ENCODE results near the gene ASTN2. TPM values are rescaled to one million over a fixed set of nuclear protein-coding genes. Genes with fewer than 3 reads are reported as not detected.

The ASTN2 gene
- total RNA-seq, 1 donor from 2014 or later = 13.6 TPM

DNA sequence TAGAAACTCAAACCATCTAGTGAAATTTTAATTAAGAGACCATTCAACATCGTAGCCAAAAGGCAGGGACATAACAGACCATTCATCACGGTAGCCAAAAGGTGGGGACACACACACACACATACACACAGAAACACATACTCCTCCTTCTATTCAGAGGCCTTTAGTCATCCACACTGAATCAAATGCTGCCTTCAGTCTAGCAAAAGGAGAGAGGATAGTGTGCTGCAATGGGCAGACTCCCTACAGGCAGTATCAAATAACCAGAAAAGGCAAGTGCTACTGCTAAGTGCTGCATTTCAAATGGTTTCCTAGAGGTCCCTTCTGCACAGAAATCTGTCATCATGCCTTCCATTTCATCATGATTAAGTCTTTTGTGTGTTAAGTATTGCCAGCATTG is 423.8 kb downstream of the ASTN2 start:
- Histone ChIP-seq H3K27me3 (ENCODE audit: insufficient read depth, low read length) (no peaks in the 10 kb centered on the region), H3K9me3 (ENCODE audit: insufficient read depth, low read depth, low read length) (no peaks in the 10 kb centered on the region), H4K20me1 (ENCODE audit: insufficient read depth, low read length) (no peaks in the 10 kb centered on the region), H3K79me2 (ENCODE audit: insufficient read depth, low read length) (no peaks in the 10 kb centered on the region), H3K4me2 (ENCODE audit: low read length) (no peak overlapping the region), H3K9ac (ENCODE audit: low read length) (no peak overlapping the region), H3K4me3 (ENCODE audit: insufficient read depth, low read depth, low read length) (no peak overlapping the region), H2AFZ (ENCODE audit: low read depth, low read length) (no peak overlapping the region), H3K4me1 (ENCODE audit: insufficient read depth, low read length) (no peaks in the 10 kb centered on the region), H3K27ac (ENCODE audit: low read depth, low read length) (no peak overlapping the region), H3K36me3 (ENCODE audit: insufficient read depth, low read length) (no peaks in the 10 kb centered on the region)
- no peaks in the 10 kb centered on the region for H3K9me3 Mint-ChIP-seq (ENCODE audit: unreplicated experiment)
- H3K27me3 Mint-ChIP-seq (ENCODE audit: low read depth, unreplicated experiment) = no peaks in the 10 kb centered on the region
- no peaks in the 10 kb centered on the region for H3K36me3 Mint-ChIP-seq (ENCODE audit: low read depth, unreplicated experiment)
- DNase-seq (ENCODE audit: low read depth) = no peak
- H3K4me3 Mint-ChIP-seq (ENCODE audit: unreplicated experiment) = no peak overlapping the region
- TF ChIP-seq EZH2 (IDR thresholded peaks at IDR 0.05; ENCODE audit: insufficient read depth, low read length) = no peak
- TF ChIP-seq, protein P1, sequence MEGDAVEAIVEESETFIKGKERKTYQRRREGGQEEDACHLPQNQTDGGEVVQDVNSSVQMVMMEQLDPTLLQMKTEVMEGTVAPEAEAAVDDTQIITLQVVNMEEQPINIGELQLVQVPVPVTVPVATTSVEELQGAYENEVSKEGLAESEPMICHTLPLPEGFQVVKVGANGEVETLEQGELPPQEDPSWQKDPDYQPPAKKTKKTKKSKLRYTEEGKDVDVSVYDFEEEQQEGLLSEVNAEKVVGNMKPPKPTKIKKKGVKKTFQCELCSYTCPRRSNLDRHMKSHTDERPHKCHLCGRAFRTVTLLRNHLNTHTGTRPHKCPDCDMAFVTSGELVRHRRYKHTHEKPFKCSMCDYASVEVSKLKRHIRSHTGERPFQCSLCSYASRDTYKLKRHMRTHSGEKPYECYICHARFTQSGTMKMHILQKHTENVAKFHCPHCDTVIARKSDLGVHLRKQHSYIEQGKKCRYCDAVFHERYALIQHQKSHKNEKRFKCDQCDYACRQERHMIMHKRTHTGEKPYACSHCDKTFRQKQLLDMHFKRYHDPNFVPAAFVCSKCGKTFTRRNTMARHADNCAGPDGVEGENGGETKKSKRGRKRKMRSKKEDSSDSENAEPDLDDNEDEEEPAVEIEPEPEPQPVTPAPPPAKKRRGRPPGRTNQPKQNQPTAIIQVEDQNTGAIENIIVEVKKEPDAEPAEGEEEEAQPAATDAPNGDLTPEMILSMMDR (IDR thresholded peaks at IDR 0.05; ENCODE audit: insufficient read depth, low read depth, low read length) = no peak
- H3K4me1 Mint-ChIP-seq (ENCODE audit: low read depth, unreplicated experiment) = peaks cover 6% of the 10 kb centered on the region
- H3K27ac Mint-ChIP-seq (ENCODE audit: unreplicated experiment) = no peak overlapping the region
- FAIRE-seq = no peak

DNA sequence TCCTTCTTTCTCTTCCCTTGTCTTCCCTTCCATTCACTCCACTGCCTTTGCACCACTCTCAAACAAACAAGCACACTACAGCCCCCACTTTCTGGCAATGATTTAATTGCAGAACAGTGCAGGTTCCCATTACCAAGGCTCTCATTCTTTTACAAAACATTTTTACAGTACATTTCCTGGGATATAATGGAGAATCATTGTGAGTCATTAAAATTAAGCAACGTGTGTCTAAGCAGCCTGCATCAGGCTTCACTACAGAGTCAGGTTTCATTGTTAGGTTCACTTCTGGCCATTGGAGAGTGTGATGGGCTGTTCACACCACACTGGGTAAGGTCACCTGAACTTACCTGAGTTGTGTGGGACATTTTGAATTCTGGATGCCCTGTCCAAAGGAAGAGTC is 424.3 kb downstream of the ASTN2 start:
- no peak for TF ChIP-seq EZH2 (IDR thresholded peaks at IDR 0.05; ENCODE audit: insufficient read depth, low read length)
- TF ChIP-seq, protein P1 (IDR thresholded peaks at IDR 0.05; ENCODE audit: insufficient read depth, low read depth, low read length) = no peak
- no peak for FAIRE-seq
- no peaks in the 10 kb centered on the region for H3K27me3 Mint-ChIP-seq (ENCODE audit: low read depth, unreplicated experiment)

DNA sequence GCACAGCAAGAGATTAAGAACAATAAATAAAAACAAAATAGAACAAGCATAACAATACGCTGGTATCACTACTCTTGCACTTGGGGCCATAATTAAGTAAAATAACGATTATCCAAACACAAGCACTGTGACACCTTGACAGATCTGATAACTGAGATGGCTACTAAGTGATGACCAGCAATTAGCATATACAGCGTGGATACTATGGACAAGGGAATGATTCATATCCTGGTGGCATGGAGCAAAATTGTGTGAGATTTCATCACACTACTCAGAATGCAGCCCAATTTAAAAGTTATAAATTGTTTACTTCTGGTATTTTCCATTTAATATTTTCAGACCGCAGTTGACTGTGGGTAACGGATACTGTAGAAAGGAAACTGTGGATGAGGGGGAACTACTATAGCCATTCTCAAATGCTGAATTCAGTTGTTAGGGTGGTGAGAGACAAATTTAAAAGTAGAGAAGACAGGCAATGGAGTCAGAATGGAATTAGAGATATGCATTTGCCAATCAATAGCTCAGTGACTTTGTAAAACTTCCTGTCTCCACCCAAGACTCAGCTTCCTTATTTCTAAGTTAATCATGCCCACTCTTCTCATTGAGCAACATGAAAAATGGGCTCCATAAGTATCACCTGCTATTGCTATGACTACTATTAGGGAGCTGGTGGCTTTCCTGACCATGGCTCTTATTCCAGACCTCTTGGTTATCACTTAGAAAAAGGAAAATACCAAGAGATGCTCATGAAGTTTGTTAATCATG is 427.0 kb downstream of the ASTN2 start:
- Histone ChIP-seq H3K36me3 (ENCODE audit: insufficient read depth, low read length) (no peaks in the 10 kb centered on the region), H3K9ac (ENCODE audit: low read length) (no peak overlapping the region), H3K9me3 (ENCODE audit: insufficient read depth, low read depth, low read length) (no peaks in the 10 kb centered on the region), H3K27me3 (ENCODE audit: insufficient read depth, low read length) (no peaks in the 10 kb centered on the region), H3K79me2 (ENCODE audit: insufficient read depth, low read length) (no peaks in the 10 kb centered on the region), H3K4me1 (ENCODE audit: insufficient read depth, low read length) (no peaks in the 10 kb centered on the region), H3K4me2 (ENCODE audit: low read length) (no peak overlapping the region), H2AFZ (ENCODE audit: low read depth, low read length) (no peak overlapping the region), H4K20me1 (ENCODE audit: insufficient read depth, low read length) (no peaks in the 10 kb centered on the region), H3K4me3 (ENCODE audit: insufficient read depth, low read depth, low read length) (no peak overlapping the region), H3K27ac (ENCODE audit: low read depth, low read length) (no peak overlapping the region)
- DNase-seq (ENCODE audit: low read depth) (no peak), FAIRE-seq (no peak)
- H3K27ac Mint-ChIP-seq (ENCODE audit: unreplicated experiment) = peak overlapping the region; percentile 68
- H3K36me3 Mint-ChIP-seq (ENCODE audit: low read depth, unreplicated experiment) = no peaks in the 10 kb centered on the region
- TF ChIP-seq, protein P1 (IDR thresholded peaks at IDR 0.05; ENCODE audit: insufficient read depth, low read depth, low read length) = no peak
- no peak for TF ChIP-seq EZH2 (IDR thresholded peaks at IDR 0.05; ENCODE audit: insufficient read depth, low read length)
- H3K4me3 Mint-ChIP-seq (ENCODE audit: unreplicated experiment) = no peak overlapping the region
- H3K9me3 Mint-ChIP-seq (ENCODE audit: unreplicated experiment) = no peaks in the 10 kb centered on the region
- peaks cover 2% of the 10 kb centered on the region for H3K27me3 Mint-ChIP-seq (ENCODE audit: low read depth, unreplicated experiment)
- peaks cover 5% of the 10 kb centered on the region for H3K4me1 Mint-ChIP-seq (ENCODE audit: low read depth, unreplicated experiment)

More for the DNA sequence above, 424.3 kb downstream of the ASTN2 start:
- no peaks in the 10 kb centered on the region for H3K27me3 ChIP-seq (ENCODE audit: insufficient read depth, low read length)
- H3K79me2 ChIP-seq (ENCODE audit: insufficient read depth, low read length) = no peaks in the 10 kb centered on the region
- no peaks in the 10 kb centered on the region for H3K4me1 ChIP-seq (ENCODE audit: insufficient read depth, low read length)
- H3K9ac ChIP-seq (ENCODE audit: low read length) = no peak overlapping the region
- no peak overlapping the region for H2AFZ ChIP-seq (ENCODE audit: low read depth, low read length)
- no peaks in the 10 kb centered on the region for H3K36me3 Mint-ChIP-seq (ENCODE audit: low read depth, unreplicated experiment)
- no peak overlapping the region for H3K4me3 Mint-ChIP-seq (ENCODE audit: unreplicated experiment)
- no peak overlapping the region for H3K4me2 ChIP-seq (ENCODE audit: low read length)
- no peak for DNase-seq (ENCODE audit: low read depth)
- no peaks in the 10 kb centered on the region for H4K20me1 ChIP-seq (ENCODE audit: insufficient read depth, low read length)
- H3K27ac Mint-ChIP-seq (ENCODE audit: unreplicated experiment) = no peak overlapping the region
- H3K36me3 ChIP-seq (ENCODE audit: insufficient read depth, low read length) = no peaks in the 10 kb centered on the region
- peaks cover 6% of the 10 kb centered on the region for H3K4me1 Mint-ChIP-seq (ENCODE audit: low read depth, unreplicated experiment)
- no peaks in the 10 kb centered on the region for H3K9me3 ChIP-seq (ENCODE audit: insufficient read depth, low read depth, low read length)
- no peak overlapping the region for H3K27ac ChIP-seq (ENCODE audit: low read depth, low read length)
- no peak overlapping the region for H3K4me3 ChIP-seq (ENCODE audit: insufficient read depth, low read depth, low read length)
- H3K9me3 Mint-ChIP-seq (ENCODE audit: unreplicated experiment) = no peaks in the 10 kb centered on the region
